Suprapubic skin (tissue), 3 donors: ENCODE measurements around the gene ACVR2A.

Experiments used
- CTCF ChIP-seq, 2 donors: fragments of 200-600 bp in 1 of 2; fragments of 450-650 bp in 1 of 2; sonication (generic) in 1 of 2; IDR thresholded peaks; one replicate each; pipeline ENCODE4 v1.5.1; 2016 to 2019; ENCODE audit warnings: antibody characterized with exemption in 2 of 2, mild to moderate bottlenecking in 1 of 2, moderate library complexity in 1 of 2
- POLR2AphosphoS5 ChIP-seq, 3 donors: sonication (generic); formaldehyde crosslinking; IDR thresholded peaks; one replicate each; pipeline ENCODE4 v1.6.1; 2017; ENCODE audit warnings: antibody characterized with exemption in 3 of 3

- TF ChIP-seq POLR2AphosphoS5 (IDR thresholded peaks at IDR 0.05) = no peak
- TF ChIP-seq CTCF (IDR thresholded peaks at IDR 0.05) = no peak
Observed at GRCh38 chr2:147844697-147845410, at the start of gene ACVR2A.
